GM04503 (cell line): ENCODE results near the gene FRS2.
"Not testable (repeated sequence)": the region's sequence is repeated elsewhere in the genome, so short reads cannot be mapped to it uniquely, and the experiment has no call there.

Experiments
- DNase-seq: peaks from one replicate; pipeline ENCODE4 v3.0.0-alpha.2; 2012; ENCODE audit warnings: low read depth

The FRS2 gene, protein sequence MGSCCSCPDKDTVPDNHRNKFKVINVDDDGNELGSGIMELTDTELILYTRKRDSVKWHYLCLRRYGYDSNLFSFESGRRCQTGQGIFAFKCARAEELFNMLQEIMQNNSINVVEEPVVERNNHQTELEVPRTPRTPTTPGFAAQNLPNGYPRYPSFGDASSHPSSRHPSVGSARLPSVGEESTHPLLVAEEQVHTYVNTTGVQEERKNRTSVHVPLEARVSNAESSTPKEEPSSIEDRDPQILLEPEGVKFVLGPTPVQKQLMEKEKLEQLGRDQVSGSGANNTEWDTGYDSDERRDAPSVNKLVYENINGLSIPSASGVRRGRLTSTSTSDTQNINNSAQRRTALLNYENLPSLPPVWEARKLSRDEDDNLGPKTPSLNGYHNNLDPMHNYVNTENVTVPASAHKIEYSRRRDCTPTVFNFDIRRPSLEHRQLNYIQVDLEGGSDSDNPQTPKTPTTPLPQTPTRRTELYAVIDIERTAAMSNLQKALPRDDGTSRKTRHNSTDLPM

DNA sequence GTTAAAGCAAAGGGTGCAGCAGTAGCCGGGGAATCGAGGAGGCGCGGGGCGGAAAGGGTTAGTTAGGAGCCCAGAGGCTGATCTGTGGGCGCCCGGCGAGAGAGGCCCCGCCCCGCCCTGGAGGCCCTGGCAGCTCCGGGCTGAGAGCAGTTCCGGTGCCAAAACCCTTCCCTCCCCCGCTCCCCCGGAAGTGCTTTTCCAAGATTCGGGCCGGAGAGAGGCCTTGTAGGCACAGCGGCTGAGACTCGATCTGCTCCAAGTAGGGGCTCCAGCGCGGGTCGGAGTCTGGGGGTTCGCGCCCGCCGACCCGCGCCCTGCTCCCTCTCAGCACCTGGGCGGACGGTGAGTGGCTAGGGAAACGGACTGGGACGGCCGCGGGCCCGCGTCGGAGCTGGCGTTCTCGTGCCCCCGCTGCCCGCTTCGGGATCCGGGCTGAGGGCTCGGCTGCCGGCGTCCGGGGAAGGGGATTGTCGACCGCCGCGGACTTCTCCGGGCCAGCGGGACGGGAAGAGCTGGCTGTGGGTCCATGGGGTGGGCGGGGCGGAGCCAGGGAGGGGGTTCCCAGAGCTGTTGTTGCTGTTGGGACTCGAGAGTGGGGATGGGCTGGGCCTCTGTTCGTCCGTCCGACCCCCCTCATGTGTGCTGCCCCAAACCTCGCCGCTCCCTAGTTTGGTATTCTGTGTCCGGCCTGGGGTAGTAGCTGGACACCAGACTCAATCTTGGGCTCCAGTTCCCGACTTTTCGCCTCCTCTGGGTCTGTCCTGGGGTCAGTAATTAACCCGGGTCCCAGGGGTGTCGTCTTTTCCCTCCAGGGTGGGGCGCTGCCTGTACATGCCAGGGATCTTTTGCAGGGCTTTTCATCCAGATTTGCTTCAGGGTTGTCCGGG is at the start of gene FRS2:
Gene FRS2, plus strand, starts transcription at position 200 of the 887 bp plus-strand sequence. CDS start 98,643 bp downstream, outside the sequence.
- peak; percentile 59 for DNase-seq

DNA sequence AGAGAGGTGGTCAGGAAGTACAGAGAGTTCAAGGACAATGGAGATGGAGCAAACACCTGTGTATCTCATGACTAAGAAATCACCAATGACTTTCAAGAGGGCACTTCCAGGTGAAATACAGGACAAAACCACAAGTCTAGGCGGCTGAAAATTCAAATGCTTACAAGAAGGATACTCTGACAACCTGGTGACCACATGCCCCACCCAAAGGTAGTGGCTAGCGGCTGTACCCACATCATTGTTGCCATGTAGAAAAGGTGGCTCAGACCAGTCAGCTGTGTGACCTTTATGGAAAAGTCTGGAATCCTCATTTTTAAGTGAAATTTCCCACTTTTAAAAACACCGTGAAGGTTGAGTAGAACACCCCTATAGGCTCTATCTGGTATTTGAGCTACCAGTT is 48.6 kb upstream of the FRS2 start:
- no peak for DNase-seq

DNA sequence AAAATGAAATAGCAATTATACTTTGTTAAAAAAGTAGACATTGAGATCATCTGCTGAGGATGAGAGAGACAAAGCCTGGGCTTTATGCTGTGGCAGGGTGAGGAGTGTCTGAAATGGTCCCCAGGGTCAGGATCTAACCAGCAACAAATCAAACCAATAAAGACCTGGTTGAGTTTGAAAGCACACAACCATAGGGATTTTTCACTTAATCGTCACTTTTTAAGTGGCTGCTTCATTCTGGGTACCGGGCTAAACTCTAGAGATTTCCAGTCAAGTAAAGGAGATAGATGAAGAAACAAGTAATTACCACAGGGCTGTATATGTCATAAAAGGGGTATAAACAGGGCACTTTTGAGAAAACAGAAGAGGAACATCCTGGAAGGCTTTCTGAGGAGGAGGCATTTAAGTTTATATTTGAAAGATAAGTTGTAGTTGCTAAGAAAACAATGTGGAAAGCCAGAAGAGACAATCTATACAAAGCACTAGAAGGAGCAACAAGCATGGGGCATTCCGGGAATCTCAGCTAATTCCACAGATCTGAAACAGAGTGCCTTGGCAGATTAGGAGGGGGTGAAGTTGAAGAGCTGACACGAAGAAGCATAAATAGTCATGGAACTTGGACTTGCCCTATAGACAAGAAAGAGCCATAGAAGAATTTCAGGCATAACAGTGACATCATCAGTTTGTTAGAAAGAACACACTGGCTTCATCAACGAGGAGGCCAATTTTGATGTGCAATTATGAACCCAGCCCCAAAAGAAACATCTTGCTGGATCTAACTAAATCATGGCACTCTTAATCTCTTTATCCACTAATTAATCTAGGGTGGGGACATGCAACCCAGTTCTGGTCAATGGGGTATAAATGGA is 46.9 kb upstream of the FRS2 start:
- no peak for DNase-seq

DNA sequence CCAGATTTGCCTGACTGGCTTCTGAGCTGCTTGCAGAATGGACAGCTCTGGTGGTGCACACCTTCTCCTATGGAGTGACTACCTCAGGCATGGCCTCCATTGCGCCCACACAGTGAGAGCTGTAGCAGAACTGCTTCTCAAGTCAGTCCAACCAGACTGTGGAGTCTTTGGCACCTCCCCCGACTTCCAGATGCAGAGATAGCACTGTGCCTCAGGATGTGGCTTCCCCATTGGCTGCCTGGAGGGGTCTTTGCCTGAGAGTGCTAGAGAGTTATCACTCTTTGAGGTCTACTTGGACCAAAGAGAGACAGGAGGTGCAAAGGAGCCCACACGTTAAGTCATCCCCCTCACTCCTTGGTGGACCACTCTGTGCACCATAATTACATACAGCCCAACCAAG is 44.8 kb upstream of the FRS2 start:
- DNase-seq, result no peak

DNA sequence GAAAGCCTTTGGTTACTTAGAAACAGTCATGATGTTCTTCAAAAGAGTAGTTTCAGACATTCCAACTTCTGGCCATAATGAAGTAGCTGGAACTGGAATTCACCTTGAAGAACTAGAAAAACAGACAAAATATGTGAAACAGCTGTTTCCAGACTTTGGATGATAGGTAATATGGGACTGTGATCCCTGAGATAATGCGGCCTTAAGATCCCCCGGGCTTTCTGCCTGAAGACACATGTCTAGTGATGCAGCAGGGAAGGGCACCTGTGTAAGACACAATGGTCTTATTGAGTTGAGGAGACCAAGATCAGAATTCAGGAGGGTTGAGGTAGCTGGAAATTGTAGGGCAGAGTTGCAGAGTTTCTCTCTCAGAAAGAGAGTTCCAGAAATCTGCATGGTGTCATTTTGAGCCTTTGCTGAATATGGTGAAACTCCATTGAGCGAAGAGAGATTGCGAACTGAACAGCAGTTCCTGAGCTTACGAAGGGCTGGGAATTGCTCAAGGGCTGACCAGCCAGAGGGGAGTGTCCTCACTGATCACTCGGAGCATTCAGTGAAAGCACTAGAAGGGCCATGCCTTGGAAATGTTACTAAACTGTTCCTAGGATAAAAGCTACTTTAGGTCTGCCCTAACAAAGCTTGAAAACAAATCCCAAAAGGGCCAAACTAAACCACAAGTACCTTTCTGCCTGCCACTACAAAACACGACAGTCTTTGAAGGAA is 41.7 kb upstream of the FRS2 start:
- DNase-seq, result no peak

DNA sequence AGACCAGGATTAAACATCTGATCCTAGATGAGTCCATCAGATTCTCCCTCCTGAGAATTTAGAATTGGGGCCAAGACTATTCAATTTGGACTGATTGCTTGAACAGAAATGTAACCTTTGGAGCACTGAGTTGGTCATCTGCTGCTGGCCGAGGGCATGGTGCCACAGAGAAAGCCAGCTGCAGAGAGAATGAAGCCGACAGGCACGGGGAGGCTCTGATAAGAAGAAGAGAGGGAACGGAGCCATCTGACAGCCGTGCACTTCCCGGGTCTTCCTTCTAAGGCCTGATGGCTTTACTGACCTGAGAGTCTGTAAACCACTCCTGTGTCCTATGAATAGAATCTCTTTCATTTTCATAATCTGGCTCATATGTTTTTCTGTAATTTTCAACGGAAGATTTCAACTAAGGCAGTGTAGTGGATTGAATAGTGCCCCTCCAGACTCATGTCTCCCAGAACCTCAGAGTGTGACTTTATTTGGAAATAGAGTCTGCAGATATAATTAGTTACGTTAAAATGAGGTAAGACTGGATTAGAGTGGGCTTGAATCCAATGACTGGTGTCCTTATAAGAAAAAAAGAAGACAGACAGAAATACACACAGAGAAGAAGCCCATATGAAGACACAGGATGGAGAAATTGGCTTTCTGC is 39.1 kb upstream of the FRS2 start:
- no peak for DNase-seq

DNA sequence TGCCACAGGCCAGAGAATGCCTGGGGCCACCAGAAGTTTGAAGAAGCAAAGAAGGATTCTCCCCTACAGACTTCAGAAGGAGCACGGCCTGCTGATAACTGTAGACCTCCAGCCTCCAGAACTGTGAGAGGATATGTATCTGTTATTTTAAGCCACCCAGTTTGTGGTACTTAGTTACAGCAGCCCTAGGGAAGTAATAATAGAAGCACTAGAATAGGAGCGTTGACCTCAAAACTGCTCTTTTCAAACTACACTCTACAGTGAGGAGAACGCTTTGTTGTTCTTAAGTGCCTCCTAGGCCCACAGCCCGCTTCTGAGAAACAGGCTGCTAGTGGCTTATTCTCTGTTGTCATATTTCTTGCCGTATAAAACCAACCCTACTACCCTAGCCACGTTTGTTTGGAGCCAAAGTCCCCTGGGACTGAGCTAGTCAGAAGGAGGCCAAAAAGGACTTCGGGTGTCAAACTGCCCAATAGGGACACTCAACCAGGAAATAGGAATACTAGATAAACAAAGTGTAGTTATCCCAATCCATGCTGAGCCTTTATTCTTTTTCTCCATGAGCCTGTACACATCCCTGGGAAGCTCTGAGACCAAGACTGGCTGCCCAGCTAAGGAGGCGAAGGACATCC is 38.5 kb upstream of the FRS2 start:
- DNase-seq, result no peak

DNA sequence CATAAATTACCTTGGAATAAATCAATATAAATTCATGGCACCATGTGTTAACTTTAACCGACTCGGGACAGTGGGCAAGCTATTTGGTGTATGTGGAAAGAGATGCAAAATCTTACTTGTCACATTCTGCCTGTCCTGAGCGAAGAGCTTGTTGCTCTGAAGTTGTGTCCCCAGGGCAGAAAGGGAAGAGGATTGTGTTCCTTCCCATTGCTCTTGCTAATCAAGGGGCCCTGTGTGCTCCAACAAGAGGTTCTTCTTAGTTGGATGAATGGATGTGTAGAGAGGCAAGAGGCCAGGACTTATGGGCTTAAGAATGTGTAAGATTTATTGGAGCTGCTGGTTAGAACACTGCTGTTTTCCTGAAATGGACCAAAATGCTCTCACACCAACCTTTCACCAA is 36.5 kb upstream of the FRS2 start:
- no peak for DNase-seq

DNA sequence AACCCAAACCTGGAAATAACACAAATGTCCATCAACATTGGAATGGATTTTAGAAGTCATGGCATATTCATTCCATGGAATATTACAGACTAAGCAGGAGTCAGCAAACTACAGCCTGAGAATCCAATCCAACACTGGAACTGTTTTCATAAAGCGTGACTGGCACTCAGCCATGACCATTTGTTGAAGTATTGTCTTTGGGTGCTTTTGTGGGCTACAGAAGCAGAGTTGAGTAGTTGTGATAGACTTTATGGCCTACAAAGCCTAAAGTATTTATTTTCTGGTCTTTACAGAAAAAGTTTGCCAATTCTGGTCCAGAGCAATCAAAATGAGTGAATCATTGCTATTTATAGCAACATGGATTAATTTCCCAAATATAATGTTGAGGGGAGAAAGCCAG is 34.5 kb upstream of the FRS2 start:
- peak; percentile 21 for DNase-seq

DNA sequence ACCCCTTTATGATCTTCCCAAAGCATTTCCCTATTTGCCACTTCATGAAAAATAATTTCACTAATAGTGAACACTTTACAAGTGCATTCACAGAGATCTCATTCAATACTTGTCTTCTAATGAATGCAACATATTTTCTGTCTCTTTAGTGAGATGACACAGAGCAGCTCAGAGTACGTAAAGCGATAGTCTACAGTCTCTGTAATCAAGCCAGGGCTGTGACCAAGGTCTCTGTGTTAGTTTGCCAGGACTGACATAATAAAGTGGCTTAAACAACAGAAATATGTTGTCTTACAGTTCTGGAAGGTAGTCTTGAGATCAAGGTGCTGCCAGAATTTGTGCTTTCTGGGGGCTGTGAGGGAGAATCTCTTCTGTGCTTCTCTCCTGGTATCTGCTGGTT is 33.1 kb upstream of the FRS2 start:
- no peak for DNase-seq

DNA sequence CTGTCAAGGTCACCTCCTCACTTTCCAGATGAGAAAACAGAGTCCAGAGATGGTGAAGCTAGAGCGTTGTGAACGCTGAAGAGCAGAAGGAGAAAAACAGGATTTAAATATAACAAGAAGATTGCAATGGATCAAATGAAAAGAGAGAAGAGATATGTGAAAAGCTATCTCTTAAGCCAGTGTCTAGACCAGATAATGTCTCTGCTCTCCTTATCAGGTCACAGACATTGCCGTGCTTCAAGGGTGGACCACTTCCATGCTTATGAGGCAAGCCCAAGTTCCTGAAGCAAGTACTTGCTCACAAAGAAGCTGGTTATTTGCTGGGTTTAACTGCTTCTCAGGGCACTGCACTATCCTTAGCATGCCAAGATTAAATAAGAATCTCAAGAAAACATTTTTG is 31.6 kb upstream of the FRS2 start:
- no peak for DNase-seq

DNA sequence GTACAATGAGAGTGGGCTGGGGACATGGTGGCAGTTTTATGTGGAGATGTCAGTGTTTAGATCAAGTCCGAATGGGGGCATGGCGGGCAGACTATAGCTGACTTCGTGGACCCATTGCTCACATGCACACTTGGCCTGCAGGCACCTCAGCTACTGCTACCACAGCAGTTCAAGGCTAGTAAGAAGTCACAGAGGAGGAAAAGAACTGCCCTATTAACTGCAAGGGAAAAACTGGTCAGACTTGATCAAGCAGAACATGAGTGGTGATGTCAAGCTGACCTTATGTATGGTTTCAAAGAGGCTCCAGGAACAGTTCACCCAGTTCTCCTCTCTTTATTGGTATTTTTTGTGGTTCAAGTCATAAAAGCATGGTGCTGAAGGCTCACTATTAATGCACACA is 30.2 kb upstream of the FRS2 start:
- DNase-seq, result no peak

DNA sequence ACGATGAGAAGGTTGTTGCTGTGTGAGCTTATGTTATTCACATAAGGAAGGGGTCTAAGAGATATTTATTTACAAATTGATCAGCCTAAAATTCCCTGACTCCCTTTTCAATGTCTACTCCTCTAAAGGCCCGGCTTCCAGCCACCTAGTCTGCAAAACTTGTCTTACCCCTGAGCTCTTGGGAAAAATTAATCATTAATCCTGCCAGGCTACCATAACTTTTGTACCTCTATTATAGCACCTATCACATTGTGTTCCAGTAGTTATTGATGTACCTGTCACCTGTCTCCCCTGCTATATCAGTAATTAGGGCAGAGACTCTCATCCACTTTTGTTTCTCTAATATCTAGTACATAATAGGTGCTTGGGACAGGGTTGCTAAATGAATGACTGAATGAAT is 29.3 kb upstream of the FRS2 start:
- no peak for DNase-seq

DNA sequence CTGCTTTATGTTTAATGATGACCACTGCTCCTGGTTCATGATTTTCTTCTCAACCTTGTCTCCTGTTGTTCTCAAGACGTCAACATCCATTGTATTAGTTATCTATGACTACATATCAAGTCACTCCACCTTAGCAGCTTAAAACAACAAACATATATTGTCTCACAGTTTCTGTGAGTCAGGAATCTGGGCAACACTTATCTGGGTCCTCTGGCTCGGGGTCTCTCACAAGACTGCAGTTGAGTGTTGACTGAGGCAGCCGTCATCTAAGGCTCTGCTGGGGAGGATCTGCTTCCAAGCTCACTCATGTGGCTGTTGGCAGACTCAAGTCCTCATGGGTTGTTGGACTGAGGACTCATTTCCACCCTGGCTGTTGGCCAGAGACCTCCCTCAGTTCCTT is 27.3 kb upstream of the FRS2 start:
- DNase-seq, result no peak

DNA sequence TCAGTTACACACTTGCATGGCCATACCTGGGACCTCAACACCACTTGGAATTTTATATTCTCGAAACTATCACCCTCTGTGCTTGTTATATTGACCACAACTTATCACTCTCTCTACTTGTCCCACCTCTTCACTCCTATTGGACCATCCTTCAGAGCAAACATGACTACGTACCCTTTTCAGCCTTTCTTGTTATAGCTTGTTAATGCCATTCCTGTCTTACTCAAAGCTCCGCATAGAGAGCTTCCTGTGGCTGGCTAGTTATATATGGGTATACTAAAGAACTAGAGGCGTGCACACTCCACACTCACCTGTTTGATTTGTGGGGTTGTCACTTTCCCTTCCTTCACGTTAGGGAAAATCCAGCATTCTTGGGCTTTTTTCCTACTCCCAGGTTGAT is 26.3 kb upstream of the FRS2 start:
- DNase-seq, result no peak

DNA sequence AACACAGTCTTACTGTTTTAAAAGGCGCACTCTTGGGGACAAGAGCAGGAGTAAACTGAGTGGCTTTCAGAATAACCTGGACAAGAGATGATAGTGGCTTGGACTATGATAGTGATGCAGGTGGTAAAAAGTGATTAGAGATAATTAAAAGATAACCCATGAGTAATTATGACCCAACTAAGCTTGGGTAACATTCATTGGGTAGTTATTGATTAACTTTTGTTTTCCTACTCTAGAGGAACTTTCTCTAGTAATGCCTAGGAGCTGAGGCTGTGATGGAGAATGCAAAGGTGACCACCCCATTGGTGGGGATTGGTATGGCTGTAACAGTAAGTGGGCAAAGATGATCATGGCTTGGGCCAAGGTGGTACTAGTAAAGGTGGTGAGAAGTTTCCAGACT is 22.3 kb upstream of the FRS2 start:
- DNase-seq, result no peak

DNA sequence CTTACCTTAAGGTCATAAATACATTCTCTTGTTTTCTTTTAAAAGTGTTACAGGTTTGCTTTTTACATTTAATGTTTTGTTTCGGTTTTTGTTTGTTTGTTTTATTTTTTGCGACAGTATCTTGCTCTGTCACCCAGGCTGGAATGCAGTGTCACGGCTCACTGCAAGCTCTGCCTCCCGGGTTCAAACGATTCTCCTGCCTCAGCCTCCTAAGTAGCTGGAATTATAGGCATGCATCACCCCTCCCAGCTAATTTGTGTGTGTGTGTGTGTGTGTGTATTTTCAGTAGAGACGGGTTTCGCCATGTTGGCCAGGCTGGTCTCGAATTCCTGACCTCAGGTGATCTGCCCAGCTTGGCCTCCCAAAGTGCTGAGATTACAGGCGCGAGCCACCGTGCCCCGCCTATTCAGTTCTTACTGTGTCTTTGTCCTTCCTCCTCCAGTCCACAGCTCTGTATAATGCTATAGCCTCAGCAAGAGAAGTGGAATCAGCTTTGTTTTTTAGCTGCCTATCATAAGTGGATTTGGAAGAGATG is 17.5 kb upstream of the FRS2 start:
- DNase-seq, result not testable (repeated sequence)

DNA sequence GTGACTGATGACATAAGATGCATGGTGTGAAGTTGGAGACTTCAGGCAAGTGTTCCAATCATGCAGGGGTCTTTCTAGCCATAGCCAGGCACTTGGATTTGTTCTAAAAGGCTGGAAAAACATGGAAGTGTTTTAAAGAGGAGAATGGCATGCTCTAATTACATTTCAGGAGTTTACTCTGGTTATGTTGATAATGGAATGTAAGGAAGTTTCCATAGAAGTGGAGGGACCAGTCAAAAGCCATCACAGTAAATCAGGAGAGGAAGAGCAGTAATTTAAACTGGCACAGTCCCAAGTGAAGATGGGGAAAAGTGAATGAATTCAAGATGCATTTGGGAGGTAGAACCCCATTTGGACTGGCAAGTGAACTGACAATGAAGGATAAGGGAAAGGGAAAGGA is 13.9 kb upstream of the FRS2 start:
- no peak for DNase-seq

DNA sequence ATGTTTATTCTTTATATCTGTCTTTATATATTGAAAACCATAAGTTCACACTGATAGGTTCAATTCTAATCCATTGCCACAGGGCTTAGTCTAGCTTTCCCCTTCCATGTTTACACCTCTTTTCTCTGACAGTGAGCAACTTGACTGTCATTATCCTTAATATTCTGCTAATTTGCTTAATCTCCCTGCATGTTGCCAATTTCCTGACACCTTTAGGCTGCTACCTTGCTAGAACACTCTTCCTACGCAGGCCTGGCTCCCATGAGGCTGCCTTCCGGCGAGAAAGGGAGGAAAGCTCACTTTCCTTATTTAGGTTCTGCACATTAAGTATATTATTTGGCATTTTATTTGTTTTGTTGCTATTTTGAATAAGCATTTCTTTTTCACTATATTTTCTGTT is 12.8 kb upstream of the FRS2 start:
- no peak for DNase-seq

DNA sequence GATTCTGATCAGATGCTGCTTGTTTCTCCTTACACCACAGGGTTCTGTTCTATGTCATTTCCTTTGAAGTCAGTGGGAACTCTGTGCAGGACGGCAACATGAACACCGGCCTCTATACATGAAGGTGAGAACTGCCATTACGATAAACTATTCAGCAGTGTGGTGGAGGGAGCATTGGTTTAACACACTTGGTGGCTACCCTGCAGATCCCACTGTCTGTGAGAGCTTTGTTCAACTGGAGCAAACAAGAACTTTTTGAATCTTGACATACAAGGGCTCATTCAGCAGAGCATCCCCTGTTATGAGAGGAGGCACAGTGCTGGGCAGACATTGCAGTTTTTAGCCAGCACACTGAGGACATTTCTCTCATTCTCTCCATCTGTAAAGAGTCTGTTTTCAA is 10.7 kb upstream of the FRS2 start:
- no peak for DNase-seq
